NCI-H1092 treated with DMSO at 0.1 percent for 48 hours (cell line): Measurements from ENCODE around the gene CAMTA1.
"Not testable (repeated sequence)": the region's sequence is repeated elsewhere in the genome, so short reads cannot be mapped to it uniquely, and the experiment has no call there.

Source experiments
- DNase-seq: peaks from one replicate; lab custom pipeline; 2025; lab: John Stamatoyannopoulos, UW

Gene CAMTA1

DNA sequence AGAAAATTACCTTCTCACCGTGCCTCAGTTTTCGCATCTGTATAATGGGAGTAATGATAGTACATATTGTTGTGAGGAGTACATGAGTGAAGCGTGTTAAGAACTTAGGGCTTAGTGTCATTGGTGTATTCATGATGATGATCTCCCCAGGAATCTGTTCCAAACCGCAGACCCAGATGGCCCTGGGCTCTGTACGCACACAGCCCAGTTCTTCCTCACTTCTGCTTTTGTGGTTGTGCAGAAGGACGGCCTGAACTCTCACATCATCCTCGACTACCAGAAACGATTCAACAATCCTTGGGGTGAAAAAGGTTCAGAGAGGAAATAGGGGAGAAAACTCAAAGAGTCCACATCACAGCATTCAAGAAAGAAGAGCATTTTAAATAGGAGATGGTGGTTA, 323.0 kb downstream of the CAMTA1 start:
- DNase-seq: no peak

DNA sequence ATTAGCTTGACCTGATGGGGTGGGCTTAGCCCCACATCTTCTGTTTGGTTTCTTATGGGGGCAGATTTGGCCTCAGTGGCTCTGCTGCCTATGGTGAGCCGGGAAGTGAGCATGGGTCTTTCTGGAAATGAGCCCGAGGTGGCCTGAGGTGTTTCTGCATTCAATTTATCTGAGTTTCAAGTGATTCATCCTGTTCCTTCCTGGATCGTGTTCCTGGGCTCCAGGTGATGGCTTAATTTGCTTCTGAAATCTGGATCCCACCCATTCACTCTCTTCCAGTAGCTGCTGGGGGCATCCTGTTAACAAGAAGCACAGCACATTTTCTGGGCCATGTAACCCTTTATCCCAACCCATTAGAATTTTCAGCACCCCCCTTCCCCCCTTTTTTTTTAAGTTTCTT, 324.6 kb downstream of the CAMTA1 start:
- no peak for DNase-seq

DNA sequence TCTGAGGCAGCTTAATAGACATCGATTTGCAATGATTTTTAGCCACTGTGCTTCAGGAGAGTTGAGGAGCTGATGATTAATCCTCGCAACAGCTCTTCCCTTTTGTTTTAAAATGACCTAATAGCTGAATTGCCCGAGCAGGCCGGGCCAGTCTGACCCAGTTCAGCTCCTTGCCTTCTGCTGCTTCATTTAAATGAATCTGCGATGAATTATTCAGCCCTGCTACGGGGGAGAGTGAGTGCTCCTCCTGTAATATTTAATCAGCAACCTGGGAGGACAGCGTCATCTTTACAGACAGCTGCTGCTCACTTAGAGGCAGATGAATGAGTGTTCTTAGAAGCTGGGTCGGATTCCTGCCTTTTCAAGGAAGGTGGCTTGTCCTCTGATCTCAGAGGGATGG, 325.1 kb downstream of the CAMTA1 start:
- no peak for DNase-seq

DNA sequence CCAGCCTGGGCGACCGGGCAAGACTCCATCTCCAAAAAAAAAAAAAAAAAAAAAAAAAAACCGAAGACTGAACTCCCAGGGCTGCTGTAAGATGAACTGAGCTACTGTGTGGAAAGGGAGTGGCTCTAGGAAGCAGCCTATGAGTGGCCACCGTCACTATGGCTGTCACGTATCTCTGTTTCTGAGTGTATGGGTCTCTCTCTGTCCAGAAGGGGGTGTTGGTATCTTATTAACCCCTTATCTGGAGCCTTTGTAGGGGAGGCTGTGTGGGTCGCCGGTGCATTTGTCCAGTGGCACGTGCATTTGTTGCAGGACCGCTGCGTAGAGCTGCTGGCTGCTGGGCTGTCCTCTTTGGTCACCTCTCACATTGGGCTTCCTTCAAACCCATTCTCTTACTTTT, 326.6 kb downstream of the CAMTA1 start:
- DNase-seq: no peak

DNA sequence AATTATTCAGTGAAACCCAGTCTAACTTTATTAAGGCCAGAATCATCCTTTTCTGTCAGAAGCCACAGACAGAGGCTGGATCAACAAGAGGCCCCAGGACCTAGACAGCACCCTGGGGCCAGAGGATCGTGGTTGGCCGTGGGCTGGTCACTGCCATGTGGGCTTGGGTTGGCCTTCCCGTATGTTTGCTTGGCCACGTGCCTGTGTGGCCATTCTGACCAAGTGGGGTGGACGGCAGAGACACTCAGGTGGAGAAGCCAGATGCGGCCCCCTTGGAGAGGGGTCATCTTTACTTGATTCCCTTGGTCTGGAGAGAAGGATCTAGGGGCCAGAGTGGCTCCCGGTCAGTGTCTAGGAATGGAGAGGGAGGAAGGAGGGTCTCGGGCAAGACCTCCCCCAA, 327.9 kb downstream of the CAMTA1 start:
- no peak for DNase-seq

DNA sequence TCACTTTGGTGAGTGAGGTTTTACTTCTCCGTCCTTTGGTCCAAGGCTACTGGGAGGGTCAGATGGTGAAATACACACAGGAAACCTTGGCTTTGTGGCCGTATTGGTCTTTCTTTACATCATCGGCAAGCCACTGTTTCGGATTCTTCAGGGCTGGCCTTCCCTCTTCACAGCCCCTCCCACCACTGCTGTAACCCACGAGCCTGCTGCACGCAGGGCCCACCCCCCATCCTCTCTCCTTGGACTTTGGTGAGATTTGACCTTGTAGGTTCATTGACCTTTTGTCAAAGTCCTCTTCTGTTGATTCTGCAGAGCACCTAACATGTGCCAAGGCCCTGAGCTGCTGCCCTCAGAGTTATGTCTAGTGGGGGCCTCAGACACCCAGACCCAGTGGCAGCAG, 328.6 kb downstream of the CAMTA1 start:
- DNase-seq: no peak

DNA sequence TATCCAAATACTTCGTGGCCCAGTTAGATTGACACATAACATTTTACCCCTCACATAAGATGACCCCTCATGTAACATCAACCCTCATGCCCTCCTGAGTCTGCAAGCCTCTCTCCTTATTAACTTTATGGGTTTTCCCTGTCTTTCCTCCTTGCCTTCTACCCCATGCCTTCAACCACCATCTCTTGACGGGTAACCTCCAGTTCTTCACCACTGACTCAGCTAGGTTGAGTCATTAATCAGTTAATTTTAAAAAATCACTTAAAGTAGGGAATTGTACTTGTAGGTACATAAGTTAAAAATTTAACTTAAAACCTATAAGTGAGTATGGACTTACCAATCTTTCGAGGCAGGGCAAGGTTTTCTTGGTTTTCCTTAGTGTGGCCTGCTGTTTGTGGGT, 330.7 kb downstream of the CAMTA1 start:
- DNase-seq: no peak

DNA sequence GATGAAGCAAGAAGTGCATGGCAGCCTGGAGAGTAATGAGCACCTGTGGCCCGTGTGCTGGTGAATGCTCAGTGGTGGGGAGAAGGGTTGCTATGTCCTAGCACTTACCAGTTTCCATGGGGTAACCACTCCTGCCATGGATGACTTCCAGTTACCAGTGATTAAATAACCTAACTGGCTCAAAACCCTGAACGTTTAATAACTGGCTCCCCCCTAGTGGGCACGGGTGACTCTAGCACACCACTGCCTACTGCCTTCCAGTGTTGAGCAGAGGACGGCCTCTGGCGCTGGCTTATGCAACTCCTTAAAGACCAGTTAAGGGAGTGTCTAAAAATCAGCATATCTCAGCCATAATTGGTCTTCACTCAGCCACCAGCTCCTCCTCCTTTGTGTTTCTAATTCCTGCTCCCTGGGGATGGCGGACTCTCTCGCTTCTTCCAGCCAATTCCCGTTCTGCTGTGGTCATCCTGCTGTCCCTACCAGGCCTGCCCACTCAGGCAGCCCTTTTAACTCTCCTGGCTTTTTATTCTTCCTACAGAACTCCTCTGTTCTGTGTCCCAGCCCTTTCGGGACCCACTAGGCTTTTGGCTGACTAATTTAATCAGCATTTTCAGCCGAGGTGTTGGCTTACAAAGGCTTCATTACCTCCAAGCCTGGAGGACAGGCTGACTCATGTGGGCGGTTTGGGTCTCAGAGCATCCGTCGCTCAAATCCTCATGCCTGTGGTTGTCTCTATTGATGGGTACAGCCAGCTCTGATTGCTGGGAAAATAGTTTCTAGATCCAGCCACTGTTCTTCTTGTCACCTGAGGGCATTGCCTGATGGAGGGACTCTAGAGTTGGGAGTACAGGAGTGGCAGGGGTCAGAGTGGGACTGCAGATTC, 332.4 kb downstream of the CAMTA1 start:
- no peak for DNase-seq

DNA sequence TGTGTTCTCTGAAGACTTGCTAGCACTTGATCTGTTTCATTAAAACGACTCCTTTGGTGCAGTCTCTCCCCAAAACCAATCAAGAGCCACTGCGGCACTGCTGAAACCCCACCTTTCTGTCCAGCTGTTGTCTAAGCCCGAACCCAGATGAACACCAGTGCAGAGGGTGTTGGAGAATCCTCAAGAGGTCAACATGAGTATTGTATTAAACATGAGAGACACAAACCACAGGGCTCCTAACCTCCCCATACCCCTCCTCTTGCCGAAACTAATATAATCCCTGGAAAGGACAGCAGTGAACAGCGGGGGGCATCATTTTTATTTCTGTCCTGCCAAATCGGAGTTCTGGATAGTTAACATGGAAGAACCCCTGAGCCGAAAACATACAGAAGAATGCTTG, 333.9 kb downstream of the CAMTA1 start:
- no peak for DNase-seq

DNA sequence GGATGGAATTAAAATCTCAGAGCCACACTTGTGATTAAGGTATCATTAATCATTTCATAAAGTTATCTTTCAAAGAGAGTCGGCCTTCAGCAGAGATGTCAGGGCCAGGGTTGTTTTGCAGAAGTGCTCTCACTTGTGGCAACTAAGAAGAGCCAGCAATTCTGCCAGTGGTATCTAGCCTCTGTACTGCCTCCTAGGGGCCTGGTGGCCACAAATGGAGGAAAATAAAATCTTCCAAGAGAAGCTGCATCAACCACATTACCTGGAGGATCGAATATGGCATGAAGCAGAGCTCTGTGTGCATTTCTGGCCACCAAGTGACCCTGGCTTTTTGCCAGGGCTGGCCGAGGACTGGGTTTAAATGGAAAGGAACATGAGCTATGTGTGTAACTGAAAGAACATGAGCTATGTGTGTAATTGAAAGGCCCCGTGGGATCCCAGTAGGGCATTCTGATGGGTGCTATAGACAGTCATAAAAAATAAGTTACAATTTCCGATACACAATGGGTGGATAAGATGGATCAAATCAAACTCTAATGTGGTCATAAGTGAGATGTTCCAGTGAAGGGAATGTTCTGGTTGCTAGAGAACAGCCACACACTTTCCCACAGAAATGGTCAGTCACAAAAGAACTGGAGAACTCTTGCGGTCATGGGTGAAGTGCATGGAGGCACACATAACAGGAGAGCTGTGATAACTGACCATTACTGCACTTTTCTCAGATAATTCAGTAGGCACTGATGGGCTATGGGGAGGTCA, 335.8 kb downstream of the CAMTA1 start:
- peak; percentile 8 for DNase-seq

DNA sequence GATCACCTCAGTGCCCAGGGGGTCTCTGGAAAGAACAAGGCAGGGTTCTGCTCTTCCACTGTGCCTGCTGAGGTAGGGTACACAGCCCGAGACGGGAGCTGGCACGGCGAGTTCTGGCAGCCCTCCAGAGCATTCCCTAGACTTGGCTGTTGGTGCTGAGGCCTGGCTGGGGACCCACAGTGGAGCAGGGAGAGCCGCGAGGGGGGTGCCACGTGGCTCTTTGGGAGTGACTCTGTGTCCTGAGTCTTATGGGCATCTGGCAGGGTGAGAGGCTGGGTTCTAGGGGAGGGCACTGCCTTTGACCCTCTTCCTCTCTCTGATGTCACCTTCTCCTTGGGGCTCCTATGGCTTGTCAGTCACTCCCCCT, 336.4 kb downstream of the CAMTA1 start:
- peak; percentile 58 for DNase-seq

DNA sequence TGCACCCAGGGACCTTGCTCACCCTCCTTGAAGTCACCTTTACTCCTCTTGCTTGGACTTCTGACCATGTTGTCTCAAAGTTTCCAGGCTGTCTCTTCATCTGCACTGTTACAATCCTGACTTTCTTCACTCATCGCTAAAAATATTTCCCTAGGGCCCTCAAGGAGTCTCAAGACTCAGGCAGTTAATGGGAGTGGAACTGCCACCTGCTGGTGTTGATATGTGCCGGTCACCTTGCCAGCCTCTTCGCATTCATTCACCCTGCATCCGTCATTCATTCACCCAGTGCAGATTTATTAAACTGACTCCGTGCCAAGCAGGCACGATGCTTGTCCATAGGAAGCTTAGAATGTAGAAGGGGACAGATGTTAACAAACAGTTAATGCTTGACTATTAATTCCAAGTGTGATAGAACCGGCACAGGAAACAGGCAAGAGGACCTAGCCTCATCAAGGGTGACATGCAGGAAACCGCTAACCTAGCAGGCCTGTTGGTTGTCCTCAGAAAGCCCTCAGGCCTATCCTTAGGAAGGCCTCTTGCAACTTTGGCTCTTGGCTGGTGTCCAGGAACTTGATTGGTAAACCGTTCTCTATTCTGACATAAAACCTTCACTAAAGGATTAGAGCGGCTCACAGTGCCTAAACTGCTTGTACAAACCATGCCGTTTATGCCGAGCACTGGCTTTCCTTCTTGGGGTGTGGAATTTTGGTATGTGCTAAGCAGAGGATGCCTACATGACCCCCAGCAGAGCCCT, 342.2 kb downstream of the CAMTA1 start:
- no peak for DNase-seq

DNA sequence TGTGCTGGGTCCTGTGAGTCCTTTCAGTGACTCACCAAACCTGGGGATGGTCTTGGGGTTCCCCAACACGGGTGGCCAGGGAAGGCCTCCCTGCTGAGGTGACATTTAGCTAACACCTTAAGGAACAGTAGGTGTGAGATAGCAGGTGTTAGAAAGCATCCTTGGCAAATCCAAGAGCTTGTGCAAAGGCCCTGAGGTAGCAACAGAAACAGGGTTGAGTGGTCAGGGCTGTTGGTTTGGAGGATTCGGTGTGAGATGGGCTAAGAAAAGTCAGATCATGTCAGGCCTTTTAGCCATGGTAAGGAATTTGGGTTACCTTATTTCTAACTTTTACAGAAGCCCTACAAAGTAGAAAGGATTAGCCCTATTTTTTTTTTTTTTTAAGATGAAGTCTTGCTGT, 343.0 kb downstream of the CAMTA1 start:
- no peak for DNase-seq

DNA sequence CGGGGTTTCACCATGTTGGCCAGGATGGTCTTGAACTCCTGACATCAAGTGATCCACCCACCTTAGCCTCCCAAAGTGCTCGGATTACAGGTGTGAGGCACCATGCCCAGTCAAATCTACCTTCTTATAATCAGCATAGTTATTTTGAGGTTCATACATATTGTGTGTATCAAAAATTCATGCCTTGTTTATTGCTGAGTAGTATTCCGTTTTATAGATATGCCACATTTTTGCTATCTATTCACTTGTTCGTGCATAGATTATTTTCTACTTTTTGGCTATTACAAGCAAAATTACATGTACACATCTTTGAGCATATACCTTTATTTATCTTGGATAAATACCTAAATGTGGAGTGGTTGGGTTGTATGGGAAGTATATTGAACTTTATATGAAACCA, 344.9 kb downstream of the CAMTA1 start:
- DNase-seq: no peak

DNA sequence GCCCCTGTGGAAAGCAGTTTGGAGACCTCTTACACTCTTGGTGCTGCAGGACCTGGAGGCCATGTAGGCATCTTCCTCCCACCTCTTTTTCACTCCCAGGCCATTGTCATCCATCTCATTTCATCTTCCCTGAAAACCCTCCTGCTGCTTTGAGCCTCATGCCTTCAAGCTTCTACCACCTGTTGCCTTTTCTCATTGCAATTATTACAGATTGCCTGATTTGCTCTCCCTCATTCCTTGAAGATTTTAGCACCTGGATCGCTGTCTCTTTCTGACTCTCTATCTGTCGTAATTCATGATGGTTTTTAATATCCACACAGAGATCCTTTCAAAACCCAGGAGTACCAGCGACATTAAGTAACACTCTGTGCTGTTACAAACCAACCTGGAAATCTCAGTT, 350.2 kb downstream of the CAMTA1 start:
- DNase-seq: no peak

DNA sequence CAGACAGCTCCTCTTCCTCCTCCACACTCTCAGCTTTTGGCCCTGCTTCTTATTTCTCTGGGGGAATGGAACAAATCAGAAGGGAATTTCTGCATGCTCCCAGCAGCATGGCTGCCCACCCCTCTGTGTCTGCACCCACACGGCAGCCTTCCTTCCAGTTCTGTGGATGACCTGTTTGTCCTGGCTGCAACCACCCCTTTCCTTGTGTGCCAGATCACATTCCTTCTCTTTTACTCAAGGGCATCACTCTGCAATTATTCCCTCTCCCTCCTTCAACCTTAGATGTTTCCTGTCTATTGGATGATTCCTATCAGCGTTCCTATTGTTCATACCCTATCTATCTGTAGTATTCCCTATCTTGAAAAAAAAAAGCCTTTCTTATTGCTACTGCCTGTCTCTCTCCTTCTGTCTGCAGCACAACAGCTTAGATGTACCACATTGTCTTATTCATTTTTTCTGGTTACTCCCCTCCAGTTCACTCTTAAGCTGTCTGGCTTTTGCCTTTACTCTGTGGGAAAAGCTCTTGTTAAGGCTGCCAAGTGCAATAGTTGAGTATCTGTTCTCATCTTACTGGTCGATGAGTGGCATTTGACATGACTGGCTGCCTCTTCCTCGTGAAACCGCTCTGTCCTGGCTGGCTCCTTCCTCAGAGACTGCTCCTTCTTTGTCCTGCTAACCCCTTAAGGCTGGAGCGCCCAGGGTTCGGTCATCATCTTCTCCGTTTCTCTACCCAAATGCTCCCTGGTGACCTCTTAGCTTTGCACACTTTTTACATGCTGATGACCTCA, 351.1 kb downstream of the CAMTA1 start:
- no peak for DNase-seq

DNA sequence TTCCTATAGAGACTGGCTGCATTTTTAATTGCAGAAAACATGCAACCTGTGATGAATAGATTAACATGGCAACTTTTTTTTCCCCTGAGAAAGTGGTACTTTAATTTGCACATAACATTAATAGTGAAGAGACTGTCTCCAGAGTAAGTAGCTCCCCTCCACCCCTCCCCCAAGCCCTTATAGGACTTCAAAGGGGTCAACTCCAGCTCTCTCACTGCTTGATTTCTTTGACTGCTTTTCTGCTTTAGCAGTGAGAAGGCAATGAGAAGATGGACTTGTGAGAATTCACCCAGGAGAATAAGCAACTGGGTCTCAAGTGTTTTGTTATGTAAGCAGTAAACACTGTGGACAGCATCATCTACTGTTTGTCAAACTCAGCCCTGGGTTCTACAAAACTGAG, 355.0 kb downstream of the CAMTA1 start:
- no peak for DNase-seq

DNA sequence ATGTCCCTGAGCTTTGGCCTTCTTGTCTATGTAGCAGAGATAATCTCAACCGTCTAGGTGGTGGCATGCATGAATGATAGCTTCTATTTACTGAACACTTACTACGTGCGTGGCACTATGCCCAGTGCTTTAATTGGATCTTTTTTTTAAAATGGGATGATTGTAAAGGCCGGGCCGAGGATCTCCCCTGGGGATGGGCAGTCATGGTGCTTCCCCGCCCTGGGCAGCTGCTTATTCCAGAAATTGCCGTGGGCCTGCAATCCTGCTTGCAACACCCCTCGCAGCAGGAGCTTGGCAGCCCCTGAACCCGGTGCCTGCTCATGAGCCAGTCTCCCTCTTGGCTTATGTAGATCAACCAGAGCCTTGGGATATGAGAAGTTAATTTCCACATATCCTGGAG, 360.7 kb downstream of the CAMTA1 start:
- peak; percentile 38 for DNase-seq

DNA sequence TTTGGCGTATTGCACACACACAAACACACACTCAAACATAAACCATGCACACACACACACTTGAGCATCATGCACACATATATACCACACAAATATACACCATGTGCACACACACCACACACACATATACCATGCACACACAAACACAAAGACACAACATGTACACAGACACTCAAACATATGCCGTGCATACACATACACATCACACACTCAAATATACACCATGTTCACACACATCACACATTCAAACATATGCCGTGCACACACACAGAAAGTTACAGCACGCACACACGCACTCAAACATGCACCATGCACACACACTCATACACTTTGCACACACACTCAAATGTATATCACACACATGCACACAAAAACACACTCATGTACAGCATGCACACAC, 361.5 kb downstream of the CAMTA1 start:
- DNase-seq: no peak

DNA sequence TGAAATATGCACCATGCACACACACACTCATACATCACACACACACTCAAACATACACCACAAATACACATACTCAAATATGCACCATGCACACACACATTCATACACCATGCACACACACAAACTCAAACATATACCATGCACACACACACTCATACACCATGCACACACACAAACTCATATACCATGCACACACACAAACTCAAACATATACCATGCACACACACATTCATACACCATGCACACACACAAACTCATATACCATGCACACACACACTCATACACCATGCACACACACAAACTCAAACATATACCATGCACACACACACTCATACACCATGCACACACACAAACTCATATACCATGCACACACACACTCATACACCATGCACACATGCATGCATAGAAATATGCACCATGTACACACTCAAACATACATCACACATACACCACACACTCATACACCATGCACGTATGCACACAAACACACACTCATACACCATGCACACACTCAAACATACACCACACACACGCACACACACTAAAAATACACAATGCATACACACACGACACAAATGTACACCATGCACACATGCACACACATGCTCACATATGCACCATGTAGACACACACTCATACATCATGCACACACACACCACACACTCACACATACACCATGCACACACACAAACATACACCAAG, 362.5 kb downstream of the CAMTA1 start:
- DNase-seq: not testable (repeated sequence)

DNA sequence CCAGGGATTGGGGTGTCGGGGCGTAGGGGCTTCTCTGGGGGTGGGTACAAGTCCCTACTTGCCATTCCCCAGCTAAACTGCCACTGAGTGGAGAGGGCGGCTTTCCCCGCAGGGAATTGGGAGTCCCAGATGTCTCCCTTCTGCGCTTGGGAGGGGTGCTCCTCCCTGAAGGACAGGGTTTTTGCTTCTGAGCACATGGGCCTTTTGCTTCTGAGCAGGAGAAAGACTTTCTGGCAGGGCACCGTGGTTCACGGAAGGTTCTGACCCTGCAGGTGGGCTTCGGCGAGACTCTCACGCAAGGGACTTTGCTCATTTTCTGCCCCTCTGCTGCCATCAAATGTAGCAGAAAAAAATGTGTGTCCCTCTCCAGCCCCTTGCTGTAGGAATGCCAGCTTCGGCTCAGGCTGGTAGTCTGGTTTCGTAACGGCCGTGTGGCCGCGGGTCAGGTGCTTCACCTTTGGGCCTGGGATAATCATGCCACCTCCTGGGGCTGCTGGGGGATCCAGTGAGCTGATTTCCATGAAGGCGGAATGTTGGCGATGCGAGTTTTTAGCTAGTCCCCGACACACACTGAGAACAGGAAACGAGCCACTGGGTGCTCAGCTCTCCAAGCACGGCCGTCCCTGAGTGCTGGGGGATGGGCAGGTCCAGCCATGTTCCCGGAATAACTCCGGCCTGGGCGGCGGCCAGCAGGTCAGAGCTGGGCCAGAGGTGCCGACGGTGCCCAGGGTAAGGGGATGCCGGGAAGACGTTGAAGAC, 364.0 kb downstream of the CAMTA1 start:
- no peak for DNase-seq
